Testis (tissue), 3 donors: ENCODE results near the gene FAM20A. TPM values are rescaled to one million over a fixed set of nuclear protein-coding genes. Genes with fewer than 3 reads are reported as not detected.
A peak's percentile ranks its signal among the peaks of the same experiment; 100 is the strongest.

Source experiments
- DNase-seq: peaks from one replicate; pipeline ENCODE4 v3.0.0-alpha.2; 2019
- H3K27ac ChIP-seq, 2 donors: fragments of 200-600 bp; sonication (generic); one replicate each; pipeline ENCODE4 v1.5.1; 2019
- H3K27me3 ChIP-seq: fragments of 200-600 bp; sonication (generic); one replicate; pipeline ENCODE4 v1.5.1; 2019
- H3K36me3 ChIP-seq: fragments of 200-600 bp; sonication (generic); one replicate; pipeline ENCODE4 v1.5.1; 2017; ENCODE audit warnings: low read depth; ENCODE audit errors: missing control alignments
- H3K4me1 ChIP-seq: fragments of 200-600 bp; sonication (generic); one replicate; pipeline ENCODE4 v1.5.1; 2019
- H3K4me3 ChIP-seq, 2 donors: fragments of 200-600 bp; sonication (generic); one replicate each; pipeline ENCODE4 v1.5.1; 2017 to 2019
- H3K9me3 ChIP-seq: fragments of 200-600 bp; sonication (generic); one replicate; pipeline ENCODE4 v1.5.1; 2017
- POLR2A ChIP-seq: fragments of 450-650 bp; IDR thresholded peaks from one replicate; pipeline ENCODE4 v1.6.1; 2017; ENCODE audit warnings: antibody characterized with exemption, mild to moderate bottlenecking, moderate library complexity
- WGBS, 2 donors: methylation state at CpG; one replicate each; pipeline ENCODE4 v1.1.5; 2018; 5-methylcytosine and 5-hydroxymethylcytosine counted together
- intact Hi-C: fragments of 100-400 bp; cut with DNase I; formaldehyde crosslinking; loops from one replicate; pipeline ENCODE4 v1.15.1; 2023; ENCODE audit warnings: low total_unique reads
- polyA plus RNA-seq: library from polyadenylated mRNA; stranded (reverse); fragments of 350-450 nt; fragmentation: Illumina TruSeq; extraction: RNeasy Lipid Tissue Mini Kit (QIAGEN cat#74804); gene quantifications from one replicate; pipeline ENCODE4 v1.2.3, GENCODE V29; 2014; ENCODE audit warnings: low read depth, low replicate concordance; ENCODE audit not compliant: insufficient read depth
- total RNA-seq, 2 donors: library from RNA; depleted of rRNA; stranded (reverse); fragments of >200 nt; gene quantifications; one replicate each; pipeline ENCODE4 v1.2.3, GENCODE V29; 2016
- TF ChIP-seq, protein P1 (sequence below), 3 experiments: fragments of 450-650 bp in 2 of 3; fragments of 200-600 bp in 1 of 3; sonication (generic) in 1 of 3; IDR thresholded peaks; one replicate each; pipeline ENCODE4 v1.5.1; 2016 to 2019; ENCODE audit warnings: antibody characterized with exemption in 3 of 3, mild to moderate bottlenecking in 2 of 3, moderate library complexity in 1 of 3

Gene FAM20A
- total and polyA plus RNA-seq, 3 donors from 2014 or later, result 70.5 to 96.0 (median 93.4) TPM

DNA sequence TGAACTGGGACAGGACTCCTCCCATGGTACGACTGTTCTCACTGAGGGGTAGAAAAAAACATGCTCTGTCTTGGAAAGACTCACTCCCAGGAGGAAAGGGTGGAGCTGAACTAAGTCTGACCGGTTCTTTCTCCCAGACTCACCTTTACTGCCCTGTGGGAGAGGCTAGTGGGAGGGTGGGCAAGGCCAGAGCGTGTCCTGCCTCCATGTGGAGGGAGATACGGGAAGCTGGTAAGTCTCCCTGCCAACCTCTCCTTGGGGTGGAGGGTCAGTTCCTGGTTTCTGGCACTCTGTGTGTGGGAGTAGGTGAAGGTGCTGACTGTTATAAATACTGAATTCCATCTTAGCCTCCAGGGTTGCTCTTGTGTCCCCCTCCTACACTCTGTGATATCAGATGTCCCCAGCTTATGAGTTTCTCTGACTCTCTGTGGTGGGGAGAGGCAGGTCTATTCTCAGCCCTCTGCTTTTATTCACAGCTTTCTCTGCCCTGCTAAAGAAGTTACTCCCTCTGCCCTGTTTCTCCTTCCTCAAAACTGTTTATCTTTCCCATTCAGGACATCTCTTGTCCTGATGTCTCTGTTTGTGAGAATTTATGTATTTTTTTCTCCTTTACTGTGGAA is 26.9 kb upstream of the FAM20A start:
- intact Hi-C loops, result no loop called here
- Histone ChIP-seq H3K4me1 (peaks cover 20% of the 10 kb centered on the region), H3K4me3 (no peak overlapping the region), H3K27ac (peak overlapping the region; percentile 29 to 77), H3K36me3 (no peaks in the 10 kb centered on the region), H3K9me3 (no peaks in the 10 kb centered on the region), H3K27me3 (no peaks in the 10 kb centered on the region)
- no peak for DNase-seq
- 19 to 49% methylated on average over 4 of the region's 4 CpGs for WGBS, 2 donors
- TF ChIP-seq, protein P1, sequence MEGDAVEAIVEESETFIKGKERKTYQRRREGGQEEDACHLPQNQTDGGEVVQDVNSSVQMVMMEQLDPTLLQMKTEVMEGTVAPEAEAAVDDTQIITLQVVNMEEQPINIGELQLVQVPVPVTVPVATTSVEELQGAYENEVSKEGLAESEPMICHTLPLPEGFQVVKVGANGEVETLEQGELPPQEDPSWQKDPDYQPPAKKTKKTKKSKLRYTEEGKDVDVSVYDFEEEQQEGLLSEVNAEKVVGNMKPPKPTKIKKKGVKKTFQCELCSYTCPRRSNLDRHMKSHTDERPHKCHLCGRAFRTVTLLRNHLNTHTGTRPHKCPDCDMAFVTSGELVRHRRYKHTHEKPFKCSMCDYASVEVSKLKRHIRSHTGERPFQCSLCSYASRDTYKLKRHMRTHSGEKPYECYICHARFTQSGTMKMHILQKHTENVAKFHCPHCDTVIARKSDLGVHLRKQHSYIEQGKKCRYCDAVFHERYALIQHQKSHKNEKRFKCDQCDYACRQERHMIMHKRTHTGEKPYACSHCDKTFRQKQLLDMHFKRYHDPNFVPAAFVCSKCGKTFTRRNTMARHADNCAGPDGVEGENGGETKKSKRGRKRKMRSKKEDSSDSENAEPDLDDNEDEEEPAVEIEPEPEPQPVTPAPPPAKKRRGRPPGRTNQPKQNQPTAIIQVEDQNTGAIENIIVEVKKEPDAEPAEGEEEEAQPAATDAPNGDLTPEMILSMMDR (IDR thresholded peaks at IDR 0.05), result no peak
- TF ChIP-seq POLR2A, result no peak

GRCh38 chr17:68624381-68624780 is 23.2 kb upstream of the FAM20A start:
- DNase-seq, result no peak
- Histone ChIP-seq H3K27me3 (no peaks in the 10 kb centered on the region), H3K9me3 (no peaks in the 10 kb centered on the region), H3K27ac (peak overlapping the region in 1 of 2 donors; percentile 47), H3K4me3 (no peak overlapping the region), H3K36me3 (no peaks in the 10 kb centered on the region), H3K4me1 (peaks cover 20% of the 10 kb centered on the region)
- 53 to 61% methylated on average over 1 of the region's 1 CpG for WGBS, 2 donors
- TF ChIP-seq POLR2A, result no peak
- TF ChIP-seq, protein P1 (IDR thresholded peaks at IDR 0.05), result no peak
- intact Hi-C loops, result no loop called here

DNA sequence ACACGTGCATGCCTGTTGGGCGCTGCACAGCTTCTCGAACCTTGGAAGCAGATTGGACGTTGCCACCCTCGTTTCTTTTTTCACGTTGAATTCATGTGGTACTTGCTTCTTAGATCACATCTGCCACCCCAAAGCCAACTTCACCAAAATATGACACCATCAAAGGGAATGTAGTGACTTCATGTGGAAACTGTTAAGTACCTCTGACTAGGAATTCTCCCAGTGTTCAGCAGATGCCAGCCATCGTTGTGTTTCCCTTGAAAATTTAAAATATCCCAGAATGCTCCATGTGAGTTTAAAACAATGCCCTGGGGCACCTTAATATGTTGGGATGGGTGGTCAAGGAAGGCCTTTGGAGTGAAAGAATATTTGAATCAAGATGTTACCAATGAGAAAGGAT is 22.6 kb upstream of the FAM20A start:
- Histone ChIP-seq H3K9me3 (no peaks in the 10 kb centered on the region), H3K27ac (no peak overlapping the region), H3K4me3 (no peak overlapping the region), H3K27me3 (no peaks in the 10 kb centered on the region), H3K36me3 (no peaks in the 10 kb centered on the region), H3K4me1 (peaks cover 20% of the 10 kb centered on the region)
- TF ChIP-seq, protein P1 (IDR thresholded peaks at IDR 0.05), result no peak
- intact Hi-C loops, result no loop called here
- WGBS, 2 donors, result 74 to 82% methylated on average over 7 of the region's 7 CpGs
- no peak for DNase-seq

DNA sequence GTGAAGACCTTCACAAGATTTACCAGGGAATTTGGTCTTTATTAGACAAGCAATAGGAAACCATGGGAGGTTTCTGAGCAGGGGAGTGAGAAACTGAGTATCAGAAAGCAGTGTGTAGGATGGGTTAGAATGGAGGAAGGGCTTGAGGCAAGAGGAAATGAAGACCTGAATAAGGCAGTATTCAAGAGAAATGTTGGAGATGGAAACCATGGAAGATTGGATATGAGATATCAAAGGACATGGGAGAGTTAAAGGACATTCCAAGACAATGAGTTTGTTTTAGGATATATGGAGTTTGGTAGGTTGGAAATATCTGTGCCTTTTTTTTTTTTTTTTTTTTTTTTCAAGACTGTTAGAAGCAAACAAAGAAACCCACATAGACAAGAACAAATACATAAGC is 21.3 kb upstream of the FAM20A start:
- Histone ChIP-seq H3K27ac (no peak overlapping the region), H3K4me3 (no peak overlapping the region), H3K27me3 (no peaks in the 10 kb centered on the region), H3K9me3 (no peaks in the 10 kb centered on the region), H3K4me1 (peaks cover 10% of the 10 kb centered on the region), H3K36me3 (no peaks in the 10 kb centered on the region)
- intact Hi-C loops, result no loop called here
- TF ChIP-seq, protein P1 (IDR thresholded peaks at IDR 0.05), result no peak
- TF ChIP-seq POLR2A, result no peak
- DNase-seq, result no peak

DNA sequence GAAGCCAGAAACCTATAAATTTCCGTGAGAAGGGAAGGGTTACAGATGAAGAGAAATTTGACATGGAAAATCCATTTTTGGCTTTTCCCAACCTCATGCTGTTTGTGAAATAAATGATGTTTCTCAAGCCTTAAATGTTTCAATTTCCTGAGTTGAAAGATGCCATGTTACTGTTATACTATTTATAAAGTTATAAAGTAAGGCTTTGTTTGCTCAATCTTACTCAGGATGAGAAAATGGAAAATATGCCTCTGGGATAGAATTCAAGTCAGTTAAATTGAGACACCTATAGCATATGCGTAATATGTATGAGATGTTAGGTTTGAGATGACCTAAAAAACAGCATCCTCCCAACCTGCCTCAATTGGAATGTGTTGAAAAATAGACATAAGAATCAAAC is 19.9 kb upstream of the FAM20A start:
- WGBS, 2 donors, result 88% methylated on average over 2 of the region's 2 CpGs
- no peak overlapping the region for H3K27ac ChIP-seq
- H3K9me3 ChIP-seq, result no peaks in the 10 kb centered on the region
- no peak for TF ChIP-seq POLR2A
- TF ChIP-seq, protein P1 (IDR thresholded peaks at IDR 0.05), result no peak
- DNase-seq, result no peak
- H3K4me1 ChIP-seq, result peaks cover 10% of the 10 kb centered on the region
- H3K36me3 ChIP-seq, result no peaks in the 10 kb centered on the region
- no peak overlapping the region for H3K4me3 ChIP-seq
- intact Hi-C loops, result no loop called here
- H3K27me3 ChIP-seq, result no peaks in the 10 kb centered on the region
